ENCODE data around the gene CHCT1.

DNA sequence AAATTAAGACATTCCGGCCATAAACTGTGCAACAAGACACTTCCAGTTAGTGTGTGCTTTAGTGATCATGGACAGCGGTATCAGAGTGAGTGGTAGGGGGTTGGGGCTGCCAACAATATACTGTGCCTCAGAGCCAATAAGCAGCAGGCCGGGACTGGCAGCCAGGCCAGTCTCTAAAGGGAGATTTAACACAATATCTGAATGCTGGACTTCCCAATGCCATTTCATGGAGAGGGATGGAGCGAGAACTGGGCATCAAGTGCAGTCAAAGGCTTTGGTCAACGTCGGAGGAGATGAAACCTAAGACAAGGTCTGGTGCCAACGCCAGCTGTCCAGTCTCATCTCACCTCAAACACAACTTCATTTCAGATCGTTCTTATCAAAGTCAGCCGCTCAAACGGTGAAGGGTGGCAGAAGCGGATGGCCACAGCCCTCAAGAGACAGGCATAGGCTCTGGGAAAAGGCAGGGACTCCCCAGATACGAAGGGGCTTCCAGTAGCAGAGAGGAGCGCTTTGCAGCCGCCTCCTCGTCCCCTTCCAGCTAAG, 31.3 kb upstream of the CHCT1 start:
- TF ChIP-seq, protein P1, sequence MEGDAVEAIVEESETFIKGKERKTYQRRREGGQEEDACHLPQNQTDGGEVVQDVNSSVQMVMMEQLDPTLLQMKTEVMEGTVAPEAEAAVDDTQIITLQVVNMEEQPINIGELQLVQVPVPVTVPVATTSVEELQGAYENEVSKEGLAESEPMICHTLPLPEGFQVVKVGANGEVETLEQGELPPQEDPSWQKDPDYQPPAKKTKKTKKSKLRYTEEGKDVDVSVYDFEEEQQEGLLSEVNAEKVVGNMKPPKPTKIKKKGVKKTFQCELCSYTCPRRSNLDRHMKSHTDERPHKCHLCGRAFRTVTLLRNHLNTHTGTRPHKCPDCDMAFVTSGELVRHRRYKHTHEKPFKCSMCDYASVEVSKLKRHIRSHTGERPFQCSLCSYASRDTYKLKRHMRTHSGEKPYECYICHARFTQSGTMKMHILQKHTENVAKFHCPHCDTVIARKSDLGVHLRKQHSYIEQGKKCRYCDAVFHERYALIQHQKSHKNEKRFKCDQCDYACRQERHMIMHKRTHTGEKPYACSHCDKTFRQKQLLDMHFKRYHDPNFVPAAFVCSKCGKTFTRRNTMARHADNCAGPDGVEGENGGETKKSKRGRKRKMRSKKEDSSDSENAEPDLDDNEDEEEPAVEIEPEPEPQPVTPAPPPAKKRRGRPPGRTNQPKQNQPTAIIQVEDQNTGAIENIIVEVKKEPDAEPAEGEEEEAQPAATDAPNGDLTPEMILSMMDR (optimal IDR thresholded peaks at IDR 0.05 in 1 of 3, IDR thresholded peaks at IDR 0.05 in 1 of 3, conservative IDR thresholded peaks at IDR 0.05 in 1 of 3; ENCODE audit: extremely low read depth in 1 of 3, insufficient read depth in 2 of 3, low read length in 3 of 3) = no peak
- no peak for TF ChIP-seq EZH2 (IDR thresholded peaks at IDR 0.05; ENCODE audit: low read length)

Data from keratinocyte (primary cell).